K562 (cell line): Measurements from ENCODE around the gene OCA2. TPM values are rescaled to one million over a fixed set of nuclear protein-coding genes. Genes with fewer than 3 reads are reported as not detected.
A peak's percentile ranks its signal among the peaks of the same experiment; 100 is the strongest.

Source experiments
- ATF6 ChIP-seq: sonication (generic); formaldehyde crosslinking; IDR thresholded peaks from 2 replicates; pipeline ENCODE4 v1.4.0; 2020; ENCODE audit warnings: mild to moderate bottlenecking, missing genetic modification reagents
- CTBP1 ChIP-seq: fragments of 450-650 bp; IDR thresholded peaks from 2 replicates; pipeline ENCODE4 v1.6.1; 2016; ENCODE audit warnings: borderline replicate concordance
- ESRRA ChIP-seq: fragments of 450-650 bp; IDR thresholded peaks from 2 replicates; pipeline ENCODE4 v1.6.1; 2014; ENCODE audit warnings: low read depth, mild to moderate bottlenecking, moderate library complexity, borderline replicate concordance
- GATAD2A ChIP-seq: fragments of 450-650 bp; IDR thresholded peaks from 2 replicates; pipeline ENCODE4 v1.6.1; 2017
- HDAC1 ChIP-seq, 2 experiments: fragments of 450-650 bp; IDR thresholded peaks; 2 replicates each; pipeline ENCODE4 v1.6.1; 2016 to 2017; ENCODE audit warnings: inconsistent platforms in 1 of 2, mild to moderate bottlenecking in 1 of 2, moderate library complexity in 1 of 2
- NR2C1 ChIP-seq, 2 experiments: fragments of 450-650 bp; IDR thresholded peaks; 2 replicates each; pipeline ENCODE4 v1.6.1; 2017; ENCODE audit warnings: mild to moderate bottlenecking in 2 of 2, antibody characterized with exemption in 1 of 2, inconsistent platforms in 1 of 2, missing compliant biosample characterization in 1 of 2, missing genetic modification characterization in 1 of 2
- NR3C1 ChIP-seq: sonication (generic); formaldehyde crosslinking; IDR thresholded peaks from 2 replicates; pipeline ENCODE4 v1.8.1; 2022; ENCODE audit warnings: missing genetic modification reagents
- SIN3A ChIP-seq, 2 experiments: fragments of 150-350 bp in 1 of 2; IDR thresholded peaks; 2 replicates each; pipeline ENCODE4 v1.6.1; 2011 to 2016; ENCODE audit warnings: borderline replicate concordance in 2 of 2, low read depth in 2 of 2, low read length in 2 of 2, mild to moderate bottlenecking in 2 of 2, moderate library complexity in 2 of 2; ENCODE audit not compliant: control insufficient read depth in 1 of 2
- SIX5 ChIP-seq, 2 experiments: IDR thresholded peaks; 2 replicates each; pipeline ENCODE4 v1.6.1; 2011; ENCODE audit warnings: low read length in 2 of 2, borderline replicate concordance in 1 of 2, low read depth in 1 of 2, mild to moderate bottlenecking in 1 of 2, moderate library complexity in 1 of 2; ENCODE audit not compliant: insufficient read depth in 1 of 2
- SMC3 ChIP-seq: conservative IDR thresholded peaks from 2 replicates; pipeline ENCODE4 v1.6.1; 2011; ENCODE audit warnings: low read depth, low read length, improper control_type of control experiment; ENCODE audit not compliant: insufficient read depth
- WHSC1 ChIP-seq: IDR thresholded peaks from one replicate; pipeline ENCODE4 v1.6.1; 2012; ENCODE audit warnings: low read length, control low read depth, inconsistent platforms
- polyA plus RNA-seq, 8 experiments: library from polyadenylated mRNA; depleted of rRNA in 4 of 8; stranded (reverse) in 5 of 8; unstranded in 3 of 8; fragments of >200 nt; fragmentation: Nextera tagmentation in 2 of 8; fragmentation: Illumina TruSeq in 1 of 8; extraction: Ambion mirVana in 2 of 8; extraction: Trizol in 1 of 8; gene quantifications; 2 replicates each; pipeline versions ENCODE4 v1.2.1 to v1.2.3, GENCODE V29; 2011 to 2014; ENCODE audit warnings: inconsistent platforms in 1 of 8, missing spikeins in 1 of 8
- total RNA-seq, 7 experiments: library from RNA; depleted of rRNA in 6 of 7; stranded (reverse); fragments of >200 nt in 6 of 7; fragmentation: Illumina TruSeq in 2 of 7; extraction: Trizol in 2 of 7; gene quantifications; 2 replicates each; pipeline versions ENCODE4 v1.2.1 to v1.2.3, GENCODE V29; 2011 to 2021; ENCODE audit warnings: low replicate concordance in 1 of 7
- TF ChIP-seq, protein P1 (sequence below): fragments of 450-650 bp; IDR thresholded peaks from 2 replicates; pipeline ENCODE4 v1.6.1; 2016; ENCODE audit warnings: mild to moderate bottlenecking, moderate library complexity

The OCA2 gene
- total and polyA plus RNA-seq, 9 of the 15 experiments (the other 6 are each of a cell fraction or from before 2014, with no cell fraction given), result 0.07 to 0.59 (median 0.17) TPM; not detected in 1

GRCh38 chr15:28098766-28099554 lies at the start of gene OCA2 (continued):
- TF ChIP-seq, protein P1, sequence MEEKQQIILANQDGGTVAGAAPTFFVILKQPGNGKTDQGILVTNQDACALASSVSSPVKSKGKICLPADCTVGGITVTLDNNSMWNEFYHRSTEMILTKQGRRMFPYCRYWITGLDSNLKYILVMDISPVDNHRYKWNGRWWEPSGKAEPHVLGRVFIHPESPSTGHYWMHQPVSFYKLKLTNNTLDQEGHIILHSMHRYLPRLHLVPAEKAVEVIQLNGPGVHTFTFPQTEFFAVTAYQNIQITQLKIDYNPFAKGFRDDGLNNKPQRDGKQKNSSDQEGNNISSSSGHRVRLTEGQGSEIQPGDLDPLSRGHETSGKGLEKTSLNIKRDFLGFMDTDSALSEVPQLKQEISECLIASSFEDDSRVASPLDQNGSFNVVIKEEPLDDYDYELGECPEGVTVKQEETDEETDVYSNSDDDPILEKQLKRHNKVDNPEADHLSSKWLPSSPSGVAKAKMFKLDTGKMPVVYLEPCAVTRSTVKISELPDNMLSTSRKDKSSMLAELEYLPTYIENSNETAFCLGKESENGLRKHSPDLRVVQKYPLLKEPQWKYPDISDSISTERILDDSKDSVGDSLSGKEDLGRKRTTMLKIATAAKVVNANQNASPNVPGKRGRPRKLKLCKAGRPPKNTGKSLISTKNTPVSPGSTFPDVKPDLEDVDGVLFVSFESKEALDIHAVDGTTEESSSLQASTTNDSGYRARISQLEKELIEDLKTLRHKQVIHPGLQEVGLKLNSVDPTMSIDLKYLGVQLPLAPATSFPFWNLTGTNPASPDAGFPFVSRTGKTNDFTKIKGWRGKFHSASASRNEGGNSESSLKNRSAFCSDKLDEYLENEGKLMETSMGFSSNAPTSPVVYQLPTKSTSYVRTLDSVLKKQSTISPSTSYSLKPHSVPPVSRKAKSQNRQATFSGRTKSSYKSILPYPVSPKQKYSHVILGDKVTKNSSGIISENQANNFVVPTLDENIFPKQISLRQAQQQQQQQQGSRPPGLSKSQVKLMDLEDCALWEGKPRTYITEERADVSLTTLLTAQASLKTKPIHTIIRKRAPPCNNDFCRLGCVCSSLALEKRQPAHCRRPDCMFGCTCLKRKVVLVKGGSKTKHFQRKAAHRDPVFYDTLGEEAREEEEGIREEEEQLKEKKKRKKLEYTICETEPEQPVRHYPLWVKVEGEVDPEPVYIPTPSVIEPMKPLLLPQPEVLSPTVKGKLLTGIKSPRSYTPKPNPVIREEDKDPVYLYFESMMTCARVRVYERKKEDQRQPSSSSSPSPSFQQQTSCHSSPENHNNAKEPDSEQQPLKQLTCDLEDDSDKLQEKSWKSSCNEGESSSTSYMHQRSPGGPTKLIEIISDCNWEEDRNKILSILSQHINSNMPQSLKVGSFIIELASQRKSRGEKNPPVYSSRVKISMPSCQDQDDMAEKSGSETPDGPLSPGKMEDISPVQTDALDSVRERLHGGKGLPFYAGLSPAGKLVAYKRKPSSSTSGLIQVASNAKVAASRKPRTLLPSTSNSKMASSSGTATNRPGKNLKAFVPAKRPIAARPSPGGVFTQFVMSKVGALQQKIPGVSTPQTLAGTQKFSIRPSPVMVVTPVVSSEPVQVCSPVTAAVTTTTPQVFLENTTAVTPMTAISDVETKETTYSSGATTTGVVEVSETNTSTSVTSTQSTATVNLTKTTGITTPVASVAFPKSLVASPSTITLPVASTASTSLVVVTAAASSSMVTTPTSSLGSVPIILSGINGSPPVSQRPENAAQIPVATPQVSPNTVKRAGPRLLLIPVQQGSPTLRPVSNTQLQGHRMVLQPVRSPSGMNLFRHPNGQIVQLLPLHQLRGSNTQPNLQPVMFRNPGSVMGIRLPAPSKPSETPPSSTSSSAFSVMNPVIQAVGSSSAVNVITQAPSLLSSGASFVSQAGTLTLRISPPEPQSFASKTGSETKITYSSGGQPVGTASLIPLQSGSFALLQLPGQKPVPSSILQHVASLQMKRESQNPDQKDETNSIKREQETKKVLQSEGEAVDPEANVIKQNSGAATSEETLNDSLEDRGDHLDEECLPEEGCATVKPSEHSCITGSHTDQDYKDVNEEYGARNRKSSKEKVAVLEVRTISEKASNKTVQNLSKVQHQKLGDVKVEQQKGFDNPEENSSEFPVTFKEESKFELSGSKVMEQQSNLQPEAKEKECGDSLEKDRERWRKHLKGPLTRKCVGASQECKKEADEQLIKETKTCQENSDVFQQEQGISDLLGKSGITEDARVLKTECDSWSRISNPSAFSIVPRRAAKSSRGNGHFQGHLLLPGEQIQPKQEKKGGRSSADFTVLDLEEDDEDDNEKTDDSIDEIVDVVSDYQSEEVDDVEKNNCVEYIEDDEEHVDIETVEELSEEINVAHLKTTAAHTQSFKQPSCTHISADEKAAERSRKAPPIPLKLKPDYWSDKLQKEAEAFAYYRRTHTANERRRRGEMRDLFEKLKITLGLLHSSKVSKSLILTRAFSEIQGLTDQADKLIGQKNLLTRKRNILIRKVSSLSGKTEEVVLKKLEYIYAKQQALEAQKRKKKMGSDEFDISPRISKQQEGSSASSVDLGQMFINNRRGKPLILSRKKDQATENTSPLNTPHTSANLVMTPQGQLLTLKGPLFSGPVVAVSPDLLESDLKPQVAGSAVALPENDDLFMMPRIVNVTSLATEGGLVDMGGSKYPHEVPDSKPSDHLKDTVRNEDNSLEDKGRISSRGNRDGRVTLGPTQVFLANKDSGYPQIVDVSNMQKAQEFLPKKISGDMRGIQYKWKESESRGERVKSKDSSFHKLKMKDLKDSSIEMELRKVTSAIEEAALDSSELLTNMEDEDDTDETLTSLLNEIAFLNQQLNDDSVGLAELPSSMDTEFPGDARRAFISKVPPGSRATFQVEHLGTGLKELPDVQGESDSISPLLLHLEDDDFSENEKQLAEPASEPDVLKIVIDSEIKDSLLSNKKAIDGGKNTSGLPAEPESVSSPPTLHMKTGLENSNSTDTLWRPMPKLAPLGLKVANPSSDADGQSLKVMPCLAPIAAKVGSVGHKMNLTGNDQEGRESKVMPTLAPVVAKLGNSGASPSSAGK, result peak; percentile 98
- TF ChIP-seq NR3C1 (CRISPR knock-in tag) (0 out of 2 replicates have a peak, but pooled peaks have one; percentile 32), SIX5 (IDR thresholded peaks at IDR 0.05; ENCODE audit: borderline replicate concordance in 1 of 2, insufficient read depth in 1 of 2, low read depth in 1 of 2, low read length in 2 of 2) (no peak), SIN3A (IDR thresholded peaks at IDR 0.05; ENCODE audit: borderline replicate concordance in 2 of 2, control insufficient read depth in 1 of 2, low read depth in 2 of 2, low read length in 2 of 2) (peak in 1 of 2 experiments; percentile 8; a peak in 1 of 4 replicates), ESRRA (0 out of 2 replicates have a peak, but pooled peaks have one; percentile 36), CTBP1 (peak; percentile 24; the same call in 1 of the 2 replicates), WHSC1 (no peak), HDAC1 (IDR thresholded peaks at IDR 0.05) (peak in 1 of 2 experiments; percentile 70; a peak in 2 of 4 replicates), GATAD2A (0 out of 2 replicates have a peak, but pooled peaks have one; percentile 24), SMC3 (0 out of 2 replicates have a peak, but pooled peaks have one; percentile 34), ATF6 (CRISPR knock-in tag) (peak; percentile 81; the same call in 1 of the 2 replicates), NR2C1 (IDR thresholded peaks at IDR 0.05) (no peak), NR2C1 (tag; IDR thresholded peaks at IDR 0.05) (no peak)
